Loucy (cell line): ENCODE data around the gene ARHGAP20.

Experiments
- H2AFZ ChIP-seq: fragments of 200-600 bp; sonication (generic); 2 replicates; pipeline ENCODE4 v1.6.0; 2016; ENCODE audit warnings: antibody characterized with exemption, mild to moderate bottlenecking, low read length, moderate library complexity
- H3F3A ChIP-seq: fragments of 200-600 bp; 2 replicates; pipeline ENCODE4 v1.6.0; 2016; ENCODE audit warnings: antibody characterized with exemption, low read depth, mild to moderate bottlenecking
- H3K27me3 ChIP-seq: fragments of 200-600 bp; sonication (generic); 2 replicates; pipeline ENCODE4 v1.6.1; 2014; ENCODE audit warnings: low read length, mild to moderate bottlenecking; ENCODE audit not compliant: insufficient read depth, poor library complexity, severe bottlenecking
- H3K36me3 ChIP-seq: fragments of 200-600 bp; sonication (generic); 2 replicates; pipeline ENCODE4 v1.6.1; 2016; ENCODE audit warnings: low read length; ENCODE audit not compliant: insufficient read depth
- H3K4me1 ChIP-seq: fragments of 200-600 bp; sonication (generic); 2 replicates; pipeline ENCODE4 v1.5.1; 2014; ENCODE audit warnings: low read length, mild to moderate bottlenecking; ENCODE audit not compliant: insufficient read depth, poor library complexity, severe bottlenecking
- H3K4me2 ChIP-seq: fragments of 200-600 bp; sonication (generic); 2 replicates; pipeline ENCODE4 v1.6.0; 2014; ENCODE audit warnings: antibody characterized with exemption, low read length, low read depth, mild to moderate bottlenecking; ENCODE audit not compliant: poor library complexity, severe bottlenecking
- H3K4me3 ChIP-seq: fragments of 200-600 bp; sonication (generic); 2 replicates; pipeline ENCODE4 v1.5.1; 2014; ENCODE audit warnings: low read length, mild to moderate bottlenecking, mixed read lengths; ENCODE audit not compliant: poor library complexity, severe bottlenecking
- H3K79me2 ChIP-seq: fragments of 200-600 bp; sonication (generic); 2 replicates; pipeline ENCODE4 v1.6.1; 2014; ENCODE audit warnings: low read length; ENCODE audit not compliant: insufficient read depth
- H3K9ac ChIP-seq: fragments of 200-600 bp; sonication (generic); 2 replicates; pipeline ENCODE4 v1.6.0; 2014; ENCODE audit warnings: mild to moderate bottlenecking, low read depth, low read length, moderate library complexity; ENCODE audit not compliant: poor library complexity, severe bottlenecking
- H3K9me2 ChIP-seq: fragments of 200-600 bp; sonication (generic); replicated peaks from 2 replicates; pipeline ENCODE4 v1.6.1; 2016; ENCODE audit warnings: low read depth, low read length, mixed read lengths
- H3K9me3 ChIP-seq: fragments of 200-600 bp; sonication (generic); 2 replicates; pipeline ENCODE4 v1.6.1; 2014; ENCODE audit warnings: mild to moderate bottlenecking, antibody characterized with exemption, low read length, low read depth; ENCODE audit not compliant: insufficient read depth
- H4K20me1 ChIP-seq: fragments of 200-600 bp; sonication (generic); 2 replicates; pipeline ENCODE4 v1.6.0; 2014; ENCODE audit warnings: antibody characterized with exemption, low read length, mild to moderate bottlenecking; ENCODE audit not compliant: insufficient read depth, poor library complexity, severe bottlenecking
- EZH2phosphoT487 ChIP-seq: fragments of 200-600 bp; IDR thresholded peaks from 2 replicates; pipeline ENCODE4 v1.6.1; 2018; ENCODE audit warnings: antibody characterized with exemption, mild to moderate bottlenecking, moderate library complexity, borderline replicate concordance
- TF ChIP-seq, protein P1 (sequence below): fragments of 200-600 bp; sonication (generic); conservative IDR thresholded peaks from 2 replicates; pipeline ENCODE4 v1.5.1; 2014; ENCODE audit warnings: mild to moderate bottlenecking, antibody characterized with exemption, low read length

The ARHGAP20 gene

DNA sequence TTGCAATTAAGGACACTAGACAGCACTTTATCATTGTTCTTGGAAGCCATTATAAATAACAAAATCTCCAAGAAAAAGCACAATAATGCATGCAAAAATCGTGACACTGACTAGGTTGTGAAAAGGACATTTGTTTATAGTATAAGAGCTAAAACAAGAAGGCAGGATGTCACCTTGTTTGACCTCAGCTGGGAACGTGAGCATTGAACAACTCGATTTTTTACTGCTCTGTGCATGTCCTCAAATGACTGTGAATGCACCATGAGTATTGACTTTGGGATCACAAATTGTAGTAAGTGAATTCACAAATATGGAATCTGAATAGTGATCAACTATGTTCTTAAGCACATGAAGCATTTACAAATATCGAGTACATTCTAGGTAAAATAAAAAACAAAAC lies 35.3 kb upstream of the ARHGAP20 start:
- TF ChIP-seq, protein P1, sequence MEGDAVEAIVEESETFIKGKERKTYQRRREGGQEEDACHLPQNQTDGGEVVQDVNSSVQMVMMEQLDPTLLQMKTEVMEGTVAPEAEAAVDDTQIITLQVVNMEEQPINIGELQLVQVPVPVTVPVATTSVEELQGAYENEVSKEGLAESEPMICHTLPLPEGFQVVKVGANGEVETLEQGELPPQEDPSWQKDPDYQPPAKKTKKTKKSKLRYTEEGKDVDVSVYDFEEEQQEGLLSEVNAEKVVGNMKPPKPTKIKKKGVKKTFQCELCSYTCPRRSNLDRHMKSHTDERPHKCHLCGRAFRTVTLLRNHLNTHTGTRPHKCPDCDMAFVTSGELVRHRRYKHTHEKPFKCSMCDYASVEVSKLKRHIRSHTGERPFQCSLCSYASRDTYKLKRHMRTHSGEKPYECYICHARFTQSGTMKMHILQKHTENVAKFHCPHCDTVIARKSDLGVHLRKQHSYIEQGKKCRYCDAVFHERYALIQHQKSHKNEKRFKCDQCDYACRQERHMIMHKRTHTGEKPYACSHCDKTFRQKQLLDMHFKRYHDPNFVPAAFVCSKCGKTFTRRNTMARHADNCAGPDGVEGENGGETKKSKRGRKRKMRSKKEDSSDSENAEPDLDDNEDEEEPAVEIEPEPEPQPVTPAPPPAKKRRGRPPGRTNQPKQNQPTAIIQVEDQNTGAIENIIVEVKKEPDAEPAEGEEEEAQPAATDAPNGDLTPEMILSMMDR = no peak
- no peak for TF ChIP-seq EZH2phosphoT487
- no peaks in the 10 kb centered on the region for H3K9me2 ChIP-seq
- H3K79me2 ChIP-seq = no peaks in the 10 kb centered on the region
- H3K9me3 ChIP-seq = 0 out of 2 replicates have a peak, but pooled peaks cover under 1% of the 10 kb centered on the region
- H3K4me3 ChIP-seq = no peak overlapping the region
- H3K4me1 ChIP-seq = no peaks in the 10 kb centered on the region
- no peaks in the 10 kb centered on the region for H3F3A ChIP-seq
- H4K20me1 ChIP-seq = no peaks in the 10 kb centered on the region
- H3K36me3 ChIP-seq = no peaks in the 10 kb centered on the region
- no peaks in the 10 kb centered on the region for H3K27me3 ChIP-seq
- H3K9ac ChIP-seq = no peak overlapping the region
- H3K4me2 ChIP-seq = no peak overlapping the region
- no peak overlapping the region for H2AFZ ChIP-seq

DNA sequence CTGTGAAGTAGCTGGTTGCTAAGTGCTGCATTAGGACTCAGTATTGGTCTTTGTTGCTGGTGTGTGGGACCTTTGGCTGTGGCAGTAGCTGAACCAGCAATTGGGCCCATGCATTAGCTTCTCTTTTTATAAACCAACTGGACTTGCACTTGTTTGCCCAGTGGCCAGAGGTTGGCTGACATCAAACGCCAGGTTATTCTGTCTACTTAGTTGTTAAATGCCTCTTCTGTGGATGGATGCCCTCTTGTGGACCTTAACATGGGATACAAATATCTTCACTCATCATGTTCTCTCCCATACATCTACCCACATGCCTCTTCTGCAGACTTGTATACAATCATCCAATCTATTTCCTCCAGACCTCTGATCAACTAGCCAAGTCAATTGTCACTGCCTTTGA lies 26.4 kb upstream of the ARHGAP20 start:
- Histone ChIP-seq H3K4me1 (no peaks in the 10 kb centered on the region), H3K9ac (no peak overlapping the region), H3K36me3 (no peaks in the 10 kb centered on the region), H2AFZ (no peak overlapping the region), H3K79me2 (no peaks in the 10 kb centered on the region), H4K20me1 (no peaks in the 10 kb centered on the region), H3K27me3 (no peaks in the 10 kb centered on the region), H3K9me3 (no peaks in the 10 kb centered on the region), H3F3A (no peaks in the 10 kb centered on the region), H3K4me3 (no peak overlapping the region), H3K9me2 (no peaks in the 10 kb centered on the region), H3K4me2 (no peak overlapping the region)
- no peak for TF ChIP-seq EZH2phosphoT487
- TF ChIP-seq, protein P1 = 0 out of 2 replicates have a peak, but pooled peaks have one; percentile 13

DNA sequence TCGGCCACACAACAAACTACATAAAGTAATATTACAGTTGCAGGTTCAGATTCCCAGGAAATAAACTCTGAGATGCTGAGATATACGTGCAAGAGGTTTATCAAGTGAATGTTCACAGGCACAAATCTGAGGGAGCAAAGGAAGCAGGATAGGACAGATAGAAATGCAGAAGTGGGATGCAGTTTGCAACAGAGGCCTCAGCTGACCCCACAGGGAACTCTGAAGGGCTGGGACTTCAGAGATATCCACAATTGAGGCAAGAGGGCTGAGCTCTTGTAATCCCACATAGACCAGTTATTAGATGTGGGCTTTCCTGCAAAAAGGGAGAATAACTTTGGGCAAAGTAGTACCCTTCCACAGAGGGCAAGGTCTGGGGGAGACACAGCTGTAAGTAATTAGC lies 25.4 kb upstream of the ARHGAP20 start:
- H3K36me3 ChIP-seq = no peaks in the 10 kb centered on the region
- H2AFZ ChIP-seq = no peak overlapping the region
- H3K4me1 ChIP-seq = no peaks in the 10 kb centered on the region
- no peaks in the 10 kb centered on the region for H3K9me2 ChIP-seq
- H3K9ac ChIP-seq = no peak overlapping the region
- H3K79me2 ChIP-seq = no peaks in the 10 kb centered on the region
- TF ChIP-seq, protein P1 = no peak
- TF ChIP-seq EZH2phosphoT487 = no peak
- H3K9me3 ChIP-seq = no peaks in the 10 kb centered on the region
- H3F3A ChIP-seq = no peaks in the 10 kb centered on the region
- no peaks in the 10 kb centered on the region for H4K20me1 ChIP-seq
- no peaks in the 10 kb centered on the region for H3K27me3 ChIP-seq
- H3K4me3 ChIP-seq = no peak overlapping the region
- no peak overlapping the region for H3K4me2 ChIP-seq
